Loucy (cell line): Measurements from ENCODE around the gene CPEB4.

ENCODE experiments used
- H2AFZ ChIP-seq: fragments of 200-600 bp; sonication (generic); 2 replicates; pipeline ENCODE4 v1.6.0; 2016; ENCODE audit warnings: antibody characterized with exemption, mild to moderate bottlenecking, low read length, moderate library complexity
- H3F3A ChIP-seq: fragments of 200-600 bp; 2 replicates; pipeline ENCODE4 v1.6.0; 2016; ENCODE audit warnings: antibody characterized with exemption, low read depth, mild to moderate bottlenecking
- H3K27me3 ChIP-seq: fragments of 200-600 bp; sonication (generic); 2 replicates; pipeline ENCODE4 v1.6.1; 2014; ENCODE audit warnings: low read length, mild to moderate bottlenecking; ENCODE audit not compliant: insufficient read depth, poor library complexity, severe bottlenecking
- H3K36me3 ChIP-seq: fragments of 200-600 bp; sonication (generic); 2 replicates; pipeline ENCODE4 v1.6.1; 2016; ENCODE audit warnings: low read length; ENCODE audit not compliant: insufficient read depth
- H3K4me1 ChIP-seq: fragments of 200-600 bp; sonication (generic); 2 replicates; pipeline ENCODE4 v1.5.1; 2014; ENCODE audit warnings: low read length, mild to moderate bottlenecking; ENCODE audit not compliant: insufficient read depth, poor library complexity, severe bottlenecking
- H3K4me2 ChIP-seq: fragments of 200-600 bp; sonication (generic); 2 replicates; pipeline ENCODE4 v1.6.0; 2014; ENCODE audit warnings: antibody characterized with exemption, low read length, low read depth, mild to moderate bottlenecking; ENCODE audit not compliant: poor library complexity, severe bottlenecking
- H3K4me3 ChIP-seq: fragments of 200-600 bp; sonication (generic); 2 replicates; pipeline ENCODE4 v1.5.1; 2014; ENCODE audit warnings: low read length, mild to moderate bottlenecking, mixed read lengths; ENCODE audit not compliant: poor library complexity, severe bottlenecking
- H3K79me2 ChIP-seq: fragments of 200-600 bp; sonication (generic); 2 replicates; pipeline ENCODE4 v1.6.1; 2014; ENCODE audit warnings: low read length; ENCODE audit not compliant: insufficient read depth
- H3K9ac ChIP-seq: fragments of 200-600 bp; sonication (generic); 2 replicates; pipeline ENCODE4 v1.6.0; 2014; ENCODE audit warnings: mild to moderate bottlenecking, low read depth, low read length, moderate library complexity; ENCODE audit not compliant: poor library complexity, severe bottlenecking
- H3K9me2 ChIP-seq: fragments of 200-600 bp; sonication (generic); replicated peaks from 2 replicates; pipeline ENCODE4 v1.6.1; 2016; ENCODE audit warnings: low read depth, low read length, mixed read lengths
- H3K9me3 ChIP-seq: fragments of 200-600 bp; sonication (generic); 2 replicates; pipeline ENCODE4 v1.6.1; 2014; ENCODE audit warnings: mild to moderate bottlenecking, antibody characterized with exemption, low read length, low read depth; ENCODE audit not compliant: insufficient read depth
- H4K20me1 ChIP-seq: fragments of 200-600 bp; sonication (generic); 2 replicates; pipeline ENCODE4 v1.6.0; 2014; ENCODE audit warnings: antibody characterized with exemption, low read length, mild to moderate bottlenecking; ENCODE audit not compliant: insufficient read depth, poor library complexity, severe bottlenecking
- CTCF ChIP-seq: fragments of 200-600 bp; sonication (generic); conservative IDR thresholded peaks from 2 replicates; pipeline ENCODE4 v1.5.1; 2014; ENCODE audit warnings: mild to moderate bottlenecking, antibody characterized with exemption, low read length
- EZH2phosphoT487 ChIP-seq: fragments of 200-600 bp; IDR thresholded peaks from 2 replicates; pipeline ENCODE4 v1.6.1; 2018; ENCODE audit warnings: antibody characterized with exemption, mild to moderate bottlenecking, moderate library complexity, borderline replicate concordance

CPEB4 gene

GRCh38 chr5:173970878-173971650 lies 82.9 kb downstream of the CPEB4 start:
- H3K4me2 ChIP-seq = no peak overlapping the region
- no peak overlapping the region for H2AFZ ChIP-seq
- H3K9me3 ChIP-seq = no peaks in the 10 kb centered on the region
- H3K9me2 ChIP-seq = no peaks in the 10 kb centered on the region
- H3K79me2 ChIP-seq = no peaks in the 10 kb centered on the region
- H3K4me1 ChIP-seq = no peaks in the 10 kb centered on the region
- no peaks in the 10 kb centered on the region for H4K20me1 ChIP-seq
- H3K9ac ChIP-seq = no peak overlapping the region
- H3K27me3 ChIP-seq = no peaks in the 10 kb centered on the region
- H3F3A ChIP-seq = no peaks in the 10 kb centered on the region
- H3K4me3 ChIP-seq = no peak overlapping the region
- TF ChIP-seq EZH2phosphoT487 (no peak), CTCF (peak; percentile 22; the same call in 1 of the 2 replicates)
- no peaks in the 10 kb centered on the region for H3K36me3 ChIP-seq

GRCh38 chr5:173971681-173972345 lies 83.7 kb downstream of the CPEB4 start:
- no peaks in the 10 kb centered on the region for H3F3A ChIP-seq
- H3K79me2 ChIP-seq = no peaks in the 10 kb centered on the region
- TF ChIP-seq EZH2phosphoT487 = no peak
- TF ChIP-seq CTCF = no peak
- H3K4me1 ChIP-seq = no peaks in the 10 kb centered on the region
- H3K9me3 ChIP-seq = no peaks in the 10 kb centered on the region
- no peak overlapping the region for H3K9ac ChIP-seq
- no peak overlapping the region for H3K4me3 ChIP-seq
- no peak overlapping the region for H3K4me2 ChIP-seq
- no peaks in the 10 kb centered on the region for H3K27me3 ChIP-seq
- H3K36me3 ChIP-seq = no peaks in the 10 kb centered on the region
- 0 out of 2 replicates have a peak overlapping the region, but pooled peaks have one; percentile 19 for H2AFZ ChIP-seq
- no peaks in the 10 kb centered on the region for H4K20me1 ChIP-seq
- no peaks in the 10 kb centered on the region for H3K9me2 ChIP-seq

GRCh38 chr5:173972607-173972924 lies 84.4 kb downstream of the CPEB4 start:
- no peak overlapping the region for H2AFZ ChIP-seq
- no peak overlapping the region for H3K9ac ChIP-seq
- H3K36me3 ChIP-seq = no peaks in the 10 kb centered on the region
- H3K4me3 ChIP-seq = no peak overlapping the region
- H3K9me3 ChIP-seq = no peaks in the 10 kb centered on the region
- H3K27me3 ChIP-seq = no peaks in the 10 kb centered on the region
- H3K9me2 ChIP-seq = no peaks in the 10 kb centered on the region
- no peak overlapping the region for H3K4me2 ChIP-seq
- no peaks in the 10 kb centered on the region for H3K79me2 ChIP-seq
- no peaks in the 10 kb centered on the region for H3K4me1 ChIP-seq
- no peaks in the 10 kb centered on the region for H4K20me1 ChIP-seq
- TF ChIP-seq CTCF (no peak), EZH2phosphoT487 (no peak)
- H3F3A ChIP-seq = no peaks in the 10 kb centered on the region
